ENCODE results near the gene GPD2.

The GPD2 gene

DNA sequence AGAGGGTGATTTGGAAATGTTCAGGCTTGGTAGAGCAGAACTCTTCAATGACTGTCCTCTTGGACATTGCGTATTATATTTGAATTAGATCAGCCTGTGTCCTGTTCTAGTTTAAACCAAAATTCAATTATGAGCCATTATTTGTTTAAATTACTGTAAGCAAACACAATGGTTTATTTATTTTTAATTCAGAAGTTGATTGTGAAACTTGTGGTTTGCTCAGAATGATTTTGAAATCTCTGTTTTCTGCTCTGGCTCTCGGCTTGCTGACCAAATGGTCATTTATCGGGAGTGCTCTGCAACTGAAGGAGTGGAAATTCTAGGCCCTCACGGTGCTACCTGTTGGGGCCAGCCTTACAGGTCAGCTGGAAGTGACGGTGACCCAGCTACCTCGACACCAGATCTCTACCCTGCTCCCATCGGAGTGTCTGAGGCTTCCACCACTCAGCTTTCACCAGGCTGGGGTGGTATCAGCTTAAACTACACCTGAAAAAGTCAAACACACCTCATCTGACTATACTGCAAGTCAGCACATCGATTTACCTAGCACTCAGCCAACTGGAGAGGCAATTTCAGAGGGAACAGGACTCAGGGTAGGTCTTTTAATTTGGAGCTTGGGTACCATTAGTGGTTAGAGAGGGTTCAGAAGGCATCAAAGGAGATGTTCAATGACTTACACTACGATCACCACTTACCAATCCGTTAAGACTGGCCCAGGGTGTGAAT lies 36.8 kb upstream of the GPD2 start:
- Mint-ChIP-seq H3K4me1 (peaks cover 18% of the 10 kb centered on the region), H3K27me3 (ENCODE audit: low read depth, poor library complexity) (peaks cover 11% of the 10 kb centered on the region), H3K9me3 (no peaks in the 10 kb centered on the region), H3K36me3 (ENCODE audit: low read depth) (no peaks in the 10 kb centered on the region), H3K4me3 (peak overlapping the region; percentile 95), H3K27ac (no peak overlapping the region)
- DNase-seq = no peak
- TF ChIP-seq CTCF (IDR thresholded peaks at IDR 0.05) = no peak

- peaks cover 11% of the 10 kb centered on the region for H3K27me3 Mint-ChIP-seq (ENCODE audit: low read depth, poor library complexity)
- DNase-seq = peak; percentile 74
- no peaks in the 10 kb centered on the region for H3K36me3 Mint-ChIP-seq (ENCODE audit: low read depth)
- H3K27ac Mint-ChIP-seq = peak overlapping the region; percentile 48
- H3K4me3 Mint-ChIP-seq = peak overlapping the region; percentile 95
- TF ChIP-seq CTCF (IDR thresholded peaks at IDR 0.05) = no peak
- H3K4me1 Mint-ChIP-seq = peaks cover 18% of the 10 kb centered on the region
- no peaks in the 10 kb centered on the region for H3K9me3 Mint-ChIP-seq
These were observed 36.1 kb upstream of the GPD2 start for GRCh38 chr2:156399950-156400705.

- peak overlapping the region; percentile 95 for H3K4me3 Mint-ChIP-seq
- no peak for TF ChIP-seq CTCF (IDR thresholded peaks at IDR 0.05)
- H3K9me3 Mint-ChIP-seq = no peaks in the 10 kb centered on the region
- H3K36me3 Mint-ChIP-seq (ENCODE audit: low read depth) = no peaks in the 10 kb centered on the region
- DNase-seq = peak; percentile 74
- H3K27me3 Mint-ChIP-seq (ENCODE audit: low read depth, poor library complexity) = peaks cover 13% of the 10 kb centered on the region
- H3K4me1 Mint-ChIP-seq = peaks cover 18% of the 10 kb centered on the region
- peak overlapping the region; percentile 90 for H3K27ac Mint-ChIP-seq
These were observed 35.2 kb upstream of the GPD2 start for GRCh38 chr2:156400706-156401678.

DNA sequence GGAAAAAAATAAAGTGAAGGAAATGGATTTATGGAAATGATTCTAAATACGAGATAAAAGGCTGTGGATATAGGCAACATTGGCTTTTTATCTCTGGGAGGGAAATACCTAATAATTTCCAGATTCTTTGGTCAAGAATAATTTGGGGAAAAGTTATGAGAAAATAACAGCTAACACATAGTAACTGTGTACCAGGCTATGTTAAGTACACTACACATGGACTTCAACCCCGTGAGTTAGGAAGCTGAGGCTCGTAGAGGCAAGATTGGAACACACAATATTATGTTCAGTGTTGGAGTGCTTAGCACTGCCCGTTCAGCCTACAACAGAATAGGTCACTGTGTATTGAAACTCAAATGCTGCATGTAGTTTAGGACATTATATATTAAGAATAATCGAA lies 34.3 kb upstream of the GPD2 start:
- Mint-ChIP-seq H3K27me3 (ENCODE audit: low read depth, poor library complexity) (peaks cover 13% of the 10 kb centered on the region), H3K9me3 (no peaks in the 10 kb centered on the region), H3K36me3 (ENCODE audit: low read depth) (no peaks in the 10 kb centered on the region), H3K27ac (no peak overlapping the region), H3K4me3 (peak overlapping the region; percentile 95), H3K4me1 (peaks cover 18% of the 10 kb centered on the region)
- TF ChIP-seq CTCF (IDR thresholded peaks at IDR 0.05) = no peak
- no peak for DNase-seq

GRCh38 chr2:156405586-156405985 lies 30.6 kb upstream of the GPD2 start:
- no peak for TF ChIP-seq CTCF (IDR thresholded peaks at IDR 0.05)
- no peak for DNase-seq

More at GRCh38 chr2:156405586-156405985, 30.6 kb upstream of the GPD2 start:
- H3K27ac Mint-ChIP-seq = no peak overlapping the region
- no peaks in the 10 kb centered on the region for H3K9me3 Mint-ChIP-seq
- H3K4me3 Mint-ChIP-seq = no peak overlapping the region
- H3K4me1 Mint-ChIP-seq = peaks cover 9% of the 10 kb centered on the region
- peaks cover 8% of the 10 kb centered on the region for H3K27me3 Mint-ChIP-seq (ENCODE audit: low read depth, poor library complexity)
- H3K36me3 Mint-ChIP-seq (ENCODE audit: low read depth) = no peaks in the 10 kb centered on the region
